Omental fat pad (tissue), 4 donors: Measurements from ENCODE around the gene EGLN2. TPM values are rescaled to one million over a fixed set of nuclear protein-coding genes. Genes with fewer than 3 reads are reported as not detected.
"Not testable (repeated sequence)": the region's sequence is repeated elsewhere in the genome, so short reads cannot be mapped to it uniquely, and the experiment has no call there.

Experiments used
- ATAC-seq: fragments of 150-250 bp; one replicate; pipeline ENCODE4 v1.9.1; 2016; ENCODE audit warnings: mild to moderate bottlenecking, moderate library complexity; ENCODE audit not compliant: low FRiP score
- DNase-seq: peaks from one replicate; pipeline ENCODE4 v3.0.0-alpha.2; 2019; ENCODE audit warnings: low spot score
- total RNA-seq, 4 donors: library from RNA; depleted of rRNA; stranded (reverse); fragments of >200 nt; gene quantifications; one replicate each; pipeline ENCODE4 v1.1.0, GENCODE V29; 2016

The EGLN2 gene
- total RNA-seq, 4 donors from 2014 or later, result 91.6 to 107 (median 101) TPM

DNA sequence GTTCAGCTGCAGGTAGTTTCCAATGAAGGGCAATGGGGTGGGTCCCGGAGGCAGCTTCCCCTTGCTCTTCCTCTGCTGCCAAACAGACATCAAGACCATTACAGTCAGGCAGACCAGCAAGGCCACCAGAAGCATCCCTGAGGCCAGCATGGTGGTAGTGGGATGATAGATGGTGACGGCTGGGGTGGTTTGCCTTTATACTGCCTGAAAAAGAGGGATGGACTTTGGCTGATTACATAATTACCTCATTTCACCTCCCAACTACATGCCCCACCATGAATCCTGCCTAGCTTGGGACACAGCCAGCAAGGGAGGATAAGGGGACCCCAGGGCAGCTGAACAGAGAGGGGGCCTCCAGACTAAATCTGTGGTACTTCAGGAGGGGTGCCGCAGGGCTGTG is 51.3 kb downstream of the EGLN2 start, which contains the start of gene CYP2A6:
CYP2A6 (minus strand) TSS at position 171 of the 400 bp plus-strand sequence; CDS start at position 150, 21 bp downstream.
- not testable (repeated sequence) for ATAC-seq, DNase-seq

DNA sequence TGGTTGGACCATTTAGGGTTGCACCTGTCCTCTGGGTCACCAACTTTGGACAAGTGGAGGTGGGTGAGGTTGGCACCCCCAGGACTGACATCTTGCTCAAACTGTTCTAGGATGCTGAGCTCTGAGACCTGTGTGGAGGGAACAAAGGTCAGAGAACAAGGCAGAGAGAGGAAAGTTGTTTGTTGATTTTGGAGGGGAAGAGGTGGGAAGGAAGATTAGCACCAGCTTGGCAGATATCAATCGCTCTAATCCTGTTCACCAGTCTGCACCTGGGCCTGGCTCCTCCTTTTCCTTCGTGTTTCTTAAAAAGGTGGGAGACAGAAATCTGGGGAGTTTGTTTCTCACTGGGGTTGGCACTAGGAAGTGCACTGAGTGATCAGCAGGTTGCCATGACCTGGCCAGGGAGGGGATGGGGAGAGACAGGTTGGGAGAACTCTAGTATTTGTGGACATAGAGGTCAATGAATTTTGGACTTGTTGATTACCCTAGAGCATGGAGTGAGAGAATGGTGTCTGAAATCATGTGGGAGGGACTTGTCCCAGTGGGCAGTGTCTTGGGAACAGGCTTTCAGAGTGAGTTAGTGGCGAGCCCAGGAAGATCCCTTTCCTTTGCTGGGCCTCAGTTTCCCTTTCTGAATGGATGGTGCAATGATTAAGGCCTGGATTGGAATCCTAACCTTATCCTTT is 53.6 kb downstream of the EGLN2 start:
- not testable (repeated sequence) for DNase-seq, ATAC-seq

Other genes starting within 250 kb of the EGLN2 start
- gene SHKBP1, start 222.3 kb upstream of the EGLN2 start, total RNA-seq, result 10 to 100 TPM; 37.0 to 87.5 (median 47.8) TPM
- 100 to 1,000 TPM in 3 of 4 donors, 10 to 100 TPM in 1; 73.5 to 197 (median 114) TPM for gene LTBP4, start 197.8 kb upstream of the EGLN2 start, total RNA-seq
- gene NUMBL, start 108.5 kb upstream of the EGLN2 start, total RNA-seq, result 100 to 1,000 TPM in 1 of 4 donors, 10 to 100 TPM in 3; 38.2 to 143 (median 45.3) TPM
- gene COQ8B, start 82.3 kb upstream of the EGLN2 start, total RNA-seq, result 10 to 100 TPM; 22.1 to 38.8 (median 28.1) TPM
- gene ITPKC, start 82.1 kb upstream of the EGLN2 start, total RNA-seq, result 100 to 1,000 TPM in 2 of 4 donors, 10 to 100 TPM in 2; 39.3 to 118 (median 91.9) TPM
- gene ACTMAP, start 48.7 kb upstream of the EGLN2 start, total RNA-seq, result 1 to 10 TPM; 3.2 to 3.8 (median 3.5) TPM
- gene SNRPA, start 48.0 kb upstream of the EGLN2 start, total RNA-seq, result 10 to 100 TPM; 34.8 to 46.8 (median 41.0) TPM
- gene MIA, start 23.7 kb upstream of the EGLN2 start, total RNA-seq, result not detected
- 10 to 100 TPM; 20.0 to 37.0 (median 21.7) TPM for gene RAB4B, start 20.9 kb upstream of the EGLN2 start, total RNA-seq
- under 1 TPM in 1 of 4 donors, not detected in 3; 0.36 TPM for gene CYP2A6, start 51.3 kb downstream of the EGLN2 start, total RNA-seq
- not detected for gene CYP2A7, start 83.0 kb downstream of the EGLN2 start, total RNA-seq
- not detected for gene CYP2B6, start 192.1 kb downstream of the EGLN2 start, total RNA-seq